SK-N-SH treated with all-trans-retinoic acid at 6 μM for 48 hours (cell line): ENCODE data around the gene BTN2A1.
"Not testable (repeated sequence)": the region's sequence is repeated elsewhere in the genome, so short reads cannot be mapped to it uniquely, and the experiment has no call there.

Experiments used
- ARNTL ChIP-seq: fragments of 450-650 bp; formaldehyde crosslinking; IDR thresholded peaks from 2 replicates; pipeline ENCODE4 v1.5.0; 2020; ENCODE audit warnings: low read depth, mild to moderate bottlenecking, moderate library complexity, borderline replicate concordance
- CSDC2 ChIP-seq: fragments of 250-450 bp; sonication (Bioruptor Pico); IDR thresholded peaks from 2 replicates; pipeline ENCODE4 v1.5.0; 2020; ENCODE audit warnings: mild to moderate bottlenecking, moderate library complexity
- GLIS3 ChIP-seq: fragments of 250-450 bp; sonication (Bioruptor Pico); IDR thresholded peaks from 2 replicates; pipeline ENCODE4 v1.5.0; 2020; ENCODE audit warnings: mild to moderate bottlenecking, moderate library complexity
- ISL1 ChIP-seq: fragments of 250-450 bp; sonication (Bioruptor Pico); IDR thresholded peaks from 2 replicates; pipeline ENCODE4 v2.1.2; 2022; ENCODE audit warnings: mild to moderate bottlenecking, moderate library complexity
- OSR1 ChIP-seq: fragments of 250-450 bp; sonication (Bioruptor Pico); IDR thresholded peaks from 2 replicates; pipeline ENCODE4 v1.8.0; 2022; ENCODE audit warnings: moderate library complexity, mild to moderate bottlenecking, inconsistent platforms
- RARB ChIP-seq: fragments of 250-450 bp; sonication (Bioruptor Pico); IDR thresholded peaks from 2 replicates; pipeline ENCODE4 v1.8.0; 2021; ENCODE audit warnings: mild to moderate bottlenecking, moderate library complexity
- TOX ChIP-seq: fragments of 250-450 bp; sonication (Bioruptor Pico); IDR thresholded peaks from 2 replicates; pipeline ENCODE4 v1.8.0; 2021; ENCODE audit warnings: mild to moderate bottlenecking, moderate library complexity, borderline replicate concordance
- ZNF70 ChIP-seq: fragments of 450-650 bp; formaldehyde crosslinking; IDR thresholded peaks from 2 replicates; pipeline ENCODE4 v1.5.0; 2020; ENCODE audit warnings: mild to moderate bottlenecking, moderate library complexity
- ZNF8 ChIP-seq: fragments of 450-650 bp; formaldehyde crosslinking; IDR thresholded peaks from 2 replicates; pipeline ENCODE4 v1.5.0; 2020; ENCODE audit warnings: mild to moderate bottlenecking, moderate library complexity
- TF ChIP-seq, protein P1 (sequence below): fragments of 250-450 bp; sonication (Bioruptor Pico); IDR thresholded peaks from 2 replicates; pipeline ENCODE4 v1.8.0; 2020; ENCODE audit warnings: mild to moderate bottlenecking, moderate library complexity, borderline replicate concordance
- TF ChIP-seq, protein P2 (sequence below): fragments of 250-450 bp; sonication (Bioruptor Pico); IDR thresholded peaks from 2 replicates; pipeline ENCODE4 v1.8.0; 2021; ENCODE audit warnings: low read depth, mild to moderate bottlenecking, moderate library complexity, borderline replicate concordance
- TF ChIP-seq, protein P3 (sequence below): fragments of 250-450 bp; sonication (Bioruptor Pico); IDR thresholded peaks from 2 replicates; pipeline ENCODE4 v1.5.0; 2020; ENCODE audit warnings: mild to moderate bottlenecking, moderate library complexity
- TF ChIP-seq, protein P4 (sequence below): fragments of 250-450 bp; sonication (Bioruptor Pico); IDR thresholded peaks from 2 replicates; pipeline ENCODE4 v1.5.1; 2020; ENCODE audit warnings: low read depth, mild to moderate bottlenecking, moderate library complexity

DNA sequence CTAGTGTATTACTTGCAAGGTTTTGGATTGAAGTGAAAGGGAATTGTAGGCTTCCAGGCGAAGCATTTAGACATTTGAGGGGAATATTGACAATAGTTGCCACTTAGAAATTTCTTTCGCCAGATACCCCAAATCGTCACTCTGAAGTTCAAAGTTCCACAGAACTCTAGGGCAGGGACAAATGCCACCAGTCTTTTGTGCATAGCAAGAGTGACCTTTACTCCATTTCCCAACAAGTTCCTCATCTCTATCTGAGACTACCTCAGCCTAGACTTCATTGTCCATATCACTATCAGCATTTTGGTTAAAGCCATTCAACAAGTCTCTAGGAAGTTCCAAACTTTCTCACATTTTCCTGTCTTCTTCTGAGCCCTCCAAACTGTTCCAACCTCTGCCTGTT, 39.0 kb upstream of the BTN2A1 start:
- TF ChIP-seq TOX, ARNTL, ZNF8, CSDC2, ZNF70, ISL1, RARB, OSR1, GLIS3 (CRISPR knock-in tag): not testable (repeated sequence)
- TF ChIP-seq, protein P1, sequence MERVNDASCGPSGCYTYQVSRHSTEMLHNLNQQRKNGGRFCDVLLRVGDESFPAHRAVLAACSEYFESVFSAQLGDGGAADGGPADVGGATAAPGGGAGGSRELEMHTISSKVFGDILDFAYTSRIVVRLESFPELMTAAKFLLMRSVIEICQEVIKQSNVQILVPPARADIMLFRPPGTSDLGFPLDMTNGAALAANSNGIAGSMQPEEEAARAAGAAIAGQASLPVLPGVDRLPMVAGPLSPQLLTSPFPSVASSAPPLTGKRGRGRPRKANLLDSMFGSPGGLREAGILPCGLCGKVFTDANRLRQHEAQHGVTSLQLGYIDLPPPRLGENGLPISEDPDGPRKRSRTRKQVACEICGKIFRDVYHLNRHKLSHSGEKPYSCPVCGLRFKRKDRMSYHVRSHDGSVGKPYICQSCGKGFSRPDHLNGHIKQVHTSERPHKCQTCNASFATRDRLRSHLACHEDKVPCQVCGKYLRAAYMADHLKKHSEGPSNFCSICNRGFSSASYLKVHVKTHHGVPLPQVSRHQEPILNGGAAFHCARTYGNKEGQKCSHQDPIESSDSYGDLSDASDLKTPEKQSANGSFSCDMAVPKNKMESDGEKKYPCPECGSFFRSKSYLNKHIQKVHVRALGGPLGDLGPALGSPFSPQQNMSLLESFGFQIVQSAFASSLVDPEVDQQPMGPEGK (CRISPR knock-in tag) = not testable (repeated sequence)
- TF ChIP-seq, protein P2, sequence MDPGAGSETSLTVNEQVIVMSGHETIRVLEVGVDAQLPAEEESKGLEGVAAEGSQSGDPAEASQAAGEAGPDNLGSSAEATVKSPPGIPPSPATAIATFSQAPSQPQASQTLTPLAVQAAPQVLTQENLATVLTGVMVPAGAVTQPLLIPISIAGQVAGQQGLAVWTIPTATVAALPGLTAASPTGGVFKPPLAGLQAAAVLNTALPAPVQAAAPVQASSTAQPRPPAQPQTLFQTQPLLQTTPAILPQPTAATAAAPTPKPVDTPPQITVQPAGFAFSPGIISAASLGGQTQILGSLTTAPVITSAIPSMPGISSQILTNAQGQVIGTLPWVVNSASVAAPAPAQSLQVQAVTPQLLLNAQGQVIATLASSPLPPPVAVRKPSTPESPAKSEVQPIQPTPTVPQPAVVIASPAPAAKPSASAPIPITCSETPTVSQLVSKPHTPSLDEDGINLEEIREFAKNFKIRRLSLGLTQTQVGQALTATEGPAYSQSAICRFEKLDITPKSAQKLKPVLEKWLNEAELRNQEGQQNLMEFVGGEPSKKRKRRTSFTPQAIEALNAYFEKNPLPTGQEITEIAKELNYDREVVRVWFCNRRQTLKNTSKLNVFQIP (CRISPR knock-in tag) = not testable (repeated sequence)
- TF ChIP-seq, protein P3, sequence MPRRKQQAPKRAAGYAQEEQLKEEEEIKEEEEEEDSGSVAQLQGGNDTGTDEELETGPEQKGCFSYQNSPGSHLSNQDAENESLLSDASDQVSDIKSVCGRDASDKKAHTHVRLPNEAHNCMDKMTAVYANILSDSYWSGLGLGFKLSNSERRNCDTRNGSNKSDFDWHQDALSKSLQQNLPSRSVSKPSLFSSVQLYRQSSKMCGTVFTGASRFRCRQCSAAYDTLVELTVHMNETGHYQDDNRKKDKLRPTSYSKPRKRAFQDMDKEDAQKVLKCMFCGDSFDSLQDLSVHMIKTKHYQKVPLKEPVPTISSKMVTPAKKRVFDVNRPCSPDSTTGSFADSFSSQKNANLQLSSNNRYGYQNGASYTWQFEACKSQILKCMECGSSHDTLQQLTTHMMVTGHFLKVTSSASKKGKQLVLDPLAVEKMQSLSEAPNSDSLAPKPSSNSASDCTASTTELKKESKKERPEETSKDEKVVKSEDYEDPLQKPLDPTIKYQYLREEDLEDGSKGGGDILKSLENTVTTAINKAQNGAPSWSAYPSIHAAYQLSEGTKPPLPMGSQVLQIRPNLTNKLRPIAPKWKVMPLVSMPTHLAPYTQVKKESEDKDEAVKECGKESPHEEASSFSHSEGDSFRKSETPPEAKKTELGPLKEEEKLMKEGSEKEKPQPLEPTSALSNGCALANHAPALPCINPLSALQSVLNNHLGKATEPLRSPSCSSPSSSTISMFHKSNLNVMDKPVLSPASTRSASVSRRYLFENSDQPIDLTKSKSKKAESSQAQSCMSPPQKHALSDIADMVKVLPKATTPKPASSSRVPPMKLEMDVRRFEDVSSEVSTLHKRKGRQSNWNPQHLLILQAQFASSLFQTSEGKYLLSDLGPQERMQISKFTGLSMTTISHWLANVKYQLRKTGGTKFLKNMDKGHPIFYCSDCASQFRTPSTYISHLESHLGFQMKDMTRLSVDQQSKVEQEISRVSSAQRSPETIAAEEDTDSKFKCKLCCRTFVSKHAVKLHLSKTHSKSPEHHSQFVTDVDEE = not testable (repeated sequence)
- TF ChIP-seq, protein P4, sequence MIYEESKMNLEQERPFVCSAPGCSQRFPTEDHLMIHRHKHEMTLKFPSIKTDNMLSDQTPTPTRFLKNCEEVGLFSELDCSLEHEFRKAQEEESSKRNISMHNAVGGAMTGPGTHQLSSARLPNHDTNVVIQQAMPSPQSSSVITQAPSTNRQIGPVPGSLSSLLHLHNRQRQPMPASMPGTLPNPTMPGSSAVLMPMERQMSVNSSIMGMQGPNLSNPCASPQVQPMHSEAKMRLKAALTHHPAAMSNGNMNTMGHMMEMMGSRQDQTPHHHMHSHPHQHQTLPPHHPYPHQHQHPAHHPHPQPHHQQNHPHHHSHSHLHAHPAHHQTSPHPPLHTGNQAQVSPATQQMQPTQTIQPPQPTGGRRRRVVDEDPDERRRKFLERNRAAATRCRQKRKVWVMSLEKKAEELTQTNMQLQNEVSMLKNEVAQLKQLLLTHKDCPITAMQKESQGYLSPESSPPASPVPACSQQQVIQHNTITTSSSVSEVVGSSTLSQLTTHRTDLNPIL (CRISPR knock-in tag) = not testable (repeated sequence)
